Renal cortex interstitium (tissue), 11 donors: ENCODE measurements around the gene FN1. TPM values are rescaled to one million over a fixed set of nuclear protein-coding genes. Genes with fewer than 3 reads are reported as not detected.

Experiments
- DNase-seq, 11 donors: peaks; one replicate each; pipeline ENCODE4 v3.0.0-alpha.2; 2013; ENCODE audit warnings: low read depth in 9 of 11, low spot score in 4 of 11; ENCODE audit errors: extremely low read depth in 1 of 11
- polyA plus RNA-seq, 3 donors: library from polyadenylated mRNA; unstranded; fragments of 120-200 nt; gene quantifications; one replicate each; pipeline ENCODE4 v1.2.1, GENCODE V29; 2013; ENCODE audit not compliant: insufficient read length in 3 of 3

The FN1 gene
- polyA plus RNA-seq, 3 donors: 415 to 503 (median 495) TPM

GRCh38 chr2:215430528-215431187 lies 5.2 kb downstream of the FN1 start:
- DNase-seq: no peak

- DNase-seq: no peak
These were observed 6.4 kb downstream of the FN1 start for GRCh38 chr2:215429424-215429823.

DNA sequence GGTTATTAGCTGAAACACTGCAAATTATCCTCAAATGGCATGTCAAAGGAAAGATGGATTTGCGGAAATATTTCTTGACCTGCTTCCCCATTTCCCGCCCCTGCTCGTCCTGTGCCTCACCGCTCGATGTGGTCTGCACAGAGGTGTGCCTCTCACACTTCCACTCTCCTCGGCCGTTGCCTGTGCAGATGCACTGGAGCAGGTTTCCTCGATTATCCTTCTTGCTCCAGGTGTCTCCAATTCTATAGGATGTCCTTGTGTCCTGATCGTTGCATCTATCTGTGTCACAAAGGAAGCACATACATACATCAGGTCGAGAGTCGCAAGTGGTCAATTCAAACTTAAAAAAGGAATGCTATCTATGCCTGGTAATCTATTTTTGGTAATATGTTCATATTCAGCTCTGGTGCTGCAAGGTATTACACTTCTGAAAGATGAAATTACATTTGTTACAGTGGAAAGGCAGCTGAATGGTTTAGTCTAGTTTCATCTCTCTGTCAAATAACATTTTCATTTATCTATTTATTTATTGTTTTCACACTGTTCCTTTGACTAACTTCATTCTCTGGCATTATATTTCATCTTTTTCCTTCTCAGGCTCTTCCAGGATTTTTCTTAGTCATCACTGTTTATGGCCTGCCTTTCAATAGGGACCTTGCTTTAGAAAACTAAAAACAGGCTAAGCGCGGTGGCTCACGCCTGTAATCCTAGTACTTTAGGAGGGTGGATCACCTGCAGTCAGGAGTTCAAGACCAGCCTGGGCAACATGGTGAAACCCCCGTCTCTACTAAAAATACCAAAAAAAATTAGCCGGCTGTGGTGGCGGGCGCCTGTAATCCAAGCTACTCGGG lies 7.6 kb downstream of the FN1 start:
- DNase-seq: no peak

DNA sequence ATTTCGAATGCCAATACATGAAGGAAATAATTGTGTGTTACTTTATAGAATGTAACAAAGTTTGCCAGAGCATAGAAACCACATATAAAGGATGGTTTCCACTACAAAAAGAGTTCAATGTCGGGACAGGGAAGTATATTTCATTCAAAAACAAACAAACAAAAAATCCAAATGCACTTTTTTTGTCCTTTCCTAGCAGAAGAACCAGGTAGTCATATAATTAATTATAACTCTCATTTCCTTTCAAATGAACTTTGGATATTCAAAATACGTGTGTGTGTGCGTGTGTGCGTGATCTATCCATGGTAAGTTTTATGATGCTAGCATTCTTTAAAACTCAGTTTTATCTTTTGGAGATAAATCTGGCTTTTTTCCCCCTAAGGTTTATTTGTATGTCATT lies 8.3 kb downstream of the FN1 start:
- DNase-seq: no peak

DNA sequence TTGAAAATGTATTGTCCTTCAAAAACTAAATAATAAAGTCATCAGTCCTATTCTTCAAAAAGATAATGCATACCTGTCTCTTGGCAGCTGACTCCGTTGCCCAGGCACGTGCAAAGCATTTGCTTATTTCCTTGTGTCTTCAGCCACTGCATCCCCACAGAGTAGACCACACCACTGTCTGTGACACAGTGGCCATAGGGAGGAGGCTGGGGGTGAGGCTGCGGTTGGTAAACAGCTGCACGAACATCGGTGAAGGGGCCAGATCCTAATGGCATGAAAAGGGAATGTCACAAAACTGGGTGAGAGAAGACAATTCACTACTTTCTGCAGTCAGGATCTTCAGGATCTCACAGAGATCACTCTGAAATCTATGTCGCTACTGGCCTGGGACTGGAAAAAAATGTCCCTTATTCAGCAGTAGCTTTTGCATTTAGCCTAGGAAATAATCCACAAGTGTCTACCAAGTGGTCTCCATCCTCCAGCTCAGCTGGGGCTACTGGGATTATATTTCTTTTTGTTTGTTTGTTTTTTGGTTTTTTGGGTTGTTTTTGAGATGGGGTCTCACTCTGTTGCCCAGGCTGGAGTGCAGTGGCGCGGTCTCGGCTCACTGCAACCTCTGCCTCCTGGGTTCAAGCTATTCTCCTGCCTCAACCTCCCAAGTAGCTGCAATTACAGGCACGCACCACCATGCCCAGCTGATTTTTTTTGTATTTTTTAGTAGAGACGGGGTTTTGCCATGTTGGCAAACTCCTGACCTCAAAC lies 10.7 kb downstream of the FN1 start:
- no peak for DNase-seq

DNA sequence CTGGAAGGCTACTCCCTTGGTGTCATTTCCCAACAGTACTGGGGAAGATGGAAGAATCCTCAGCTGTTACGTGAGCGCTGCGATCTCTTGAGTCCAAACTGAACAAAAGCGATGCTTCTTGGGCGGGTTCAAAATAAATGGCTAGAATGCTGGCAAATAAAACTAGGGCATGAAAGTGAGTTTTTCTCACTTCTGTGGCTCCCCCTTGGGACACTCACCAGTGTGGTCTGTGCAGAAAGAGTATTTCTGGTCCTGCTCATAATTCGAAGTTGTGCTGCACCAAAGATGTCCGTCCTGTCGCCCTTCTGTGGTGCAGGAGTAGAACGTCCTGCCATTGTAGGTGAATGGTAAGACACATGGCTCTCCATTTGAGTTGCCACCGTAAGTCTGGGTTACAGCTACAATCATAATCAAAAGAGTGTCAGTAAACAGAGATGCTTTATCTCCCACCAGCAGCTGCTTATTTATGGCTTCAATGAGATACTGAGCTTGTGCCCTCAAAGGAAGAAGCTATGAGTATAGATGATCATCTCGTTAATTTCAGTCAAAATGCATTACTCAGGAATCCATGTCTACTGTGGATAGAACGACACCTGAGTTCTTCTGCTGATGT lies 11.8 kb downstream of the FN1 start:
- DNase-seq: no peak

DNA sequence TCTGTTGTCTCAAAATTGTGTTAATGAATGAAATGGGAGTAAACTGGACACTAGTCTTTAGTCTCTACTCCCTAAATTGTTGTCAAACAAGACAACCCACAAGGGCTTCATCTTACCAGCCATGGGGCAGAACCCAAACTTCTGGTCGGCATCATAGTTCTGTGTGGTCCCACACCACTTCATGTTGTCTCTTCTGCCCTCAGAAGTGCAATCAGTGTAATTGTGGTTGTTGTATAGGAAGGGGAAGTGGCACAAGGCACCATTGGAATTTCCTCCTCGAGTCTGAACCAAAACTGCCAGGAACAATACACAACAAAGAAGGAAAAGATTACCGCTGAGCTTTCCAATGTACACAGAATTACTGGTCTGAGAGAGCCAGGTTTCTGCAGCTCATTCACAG lies 12.6 kb downstream of the FN1 start:
- DNase-seq: no peak

- DNase-seq: no peak
These were observed 13.2 kb downstream of the FN1 start for GRCh38 chr2:215422676-215423075.

- no peak for DNase-seq
These were observed 13.9 kb downstream of the FN1 start for GRCh38 chr2:215421859-215422461.

GRCh38 chr2:215420471-215420935 lies 15.4 kb downstream of the FN1 start:
- DNase-seq: no peak

DNA sequence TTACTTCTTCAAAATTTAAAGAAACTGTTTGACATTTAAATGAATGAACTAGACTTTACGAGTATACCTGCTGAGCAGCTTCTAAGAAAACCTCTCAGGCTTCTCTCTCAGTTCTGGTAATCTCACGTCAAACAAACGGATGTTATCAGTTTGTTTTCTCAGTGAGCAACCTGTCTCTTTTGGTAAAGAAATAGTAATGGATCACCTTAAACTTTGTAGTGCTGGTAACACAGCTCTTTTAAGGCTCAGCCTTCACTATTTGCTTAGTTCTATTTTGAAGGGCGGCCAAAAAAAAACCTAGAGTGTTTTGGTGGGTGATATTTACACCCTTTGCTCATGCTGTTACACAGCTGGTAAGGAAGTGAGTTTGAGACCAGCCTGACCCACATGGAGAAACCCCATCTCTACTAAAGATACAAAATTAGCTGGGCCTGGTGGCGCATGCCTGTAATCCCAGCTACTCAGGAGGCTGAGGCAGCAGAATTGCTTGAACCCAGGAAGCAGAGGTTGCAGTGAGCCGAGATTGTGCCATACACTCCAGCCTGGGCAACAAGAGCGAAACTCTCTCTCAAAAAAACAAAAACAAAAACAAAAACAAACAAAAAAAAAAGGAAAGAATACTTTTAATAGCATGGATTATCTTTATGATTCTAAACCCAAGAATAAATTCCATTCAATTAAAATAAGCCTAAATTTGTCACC lies 15.9 kb downstream of the FN1 start:
- no peak for DNase-seq

GRCh38 chr2:215419113-215419512 lies 16.8 kb downstream of the FN1 start:
- no peak for DNase-seq

DNA sequence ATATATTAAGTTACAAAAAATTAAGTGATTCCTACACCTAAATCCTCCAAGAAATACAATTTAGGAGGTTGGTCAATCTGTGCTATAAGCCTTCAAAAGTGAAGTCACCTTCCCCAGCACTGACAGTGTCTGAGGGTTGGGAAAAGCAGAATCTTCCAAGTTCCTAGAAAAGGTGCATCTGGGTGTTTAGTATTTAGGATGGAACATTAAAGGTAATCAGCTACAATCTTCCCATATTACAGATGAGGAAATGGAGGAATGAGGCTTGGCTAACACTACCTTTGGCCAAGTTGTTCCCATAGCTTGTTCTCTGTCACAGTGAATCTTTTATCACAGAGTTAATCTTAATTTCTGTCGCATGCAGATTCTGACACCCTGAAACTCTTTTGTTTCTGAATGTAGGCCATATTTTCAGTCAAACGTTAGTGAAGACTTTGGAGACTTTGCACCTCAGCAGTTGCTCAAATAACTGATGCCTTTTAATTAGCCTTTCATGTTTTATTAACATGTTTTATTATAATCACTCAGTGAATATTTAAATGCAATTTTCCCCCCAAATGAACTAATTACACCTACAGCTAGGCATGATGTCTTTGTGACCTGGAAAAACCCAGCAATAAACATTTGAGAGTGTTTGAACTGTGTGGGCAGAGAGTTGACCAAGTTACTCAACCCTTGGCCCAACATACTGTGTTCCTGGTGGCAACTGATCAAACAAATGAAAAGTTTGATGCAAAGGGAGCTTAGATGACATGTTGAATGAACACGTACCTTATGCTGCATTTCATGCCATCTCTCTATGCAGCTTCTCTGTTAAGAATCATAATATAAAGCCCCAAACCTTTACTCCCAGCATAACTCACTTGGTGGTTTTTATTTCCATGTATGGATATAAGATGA lies 17.6 kb downstream of the FN1 start:
- DNase-seq: no peak

- DNase-seq: no peak
These were observed 18.4 kb downstream of the FN1 start for GRCh38 chr2:215417400-215417951.

DNA sequence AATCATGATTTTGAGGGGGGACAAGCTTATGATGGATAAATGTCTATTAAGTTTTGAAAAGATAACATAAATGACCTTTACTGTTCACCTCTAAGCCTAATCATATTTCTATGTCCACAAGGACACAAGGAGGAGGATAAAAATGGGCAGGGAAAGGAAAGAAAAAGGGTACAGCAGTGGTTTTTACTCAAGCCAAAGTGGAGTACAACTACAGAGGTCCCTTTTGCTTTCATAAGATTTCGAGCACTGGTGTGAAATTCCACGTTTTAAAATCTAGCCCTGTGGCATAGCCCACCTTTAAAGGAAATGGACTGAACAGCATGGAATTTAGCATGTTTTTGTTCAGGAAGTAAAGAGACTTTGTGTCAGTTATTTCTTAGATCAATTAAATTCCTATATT lies 19.2 kb downstream of the FN1 start:
- no peak for DNase-seq

DNA sequence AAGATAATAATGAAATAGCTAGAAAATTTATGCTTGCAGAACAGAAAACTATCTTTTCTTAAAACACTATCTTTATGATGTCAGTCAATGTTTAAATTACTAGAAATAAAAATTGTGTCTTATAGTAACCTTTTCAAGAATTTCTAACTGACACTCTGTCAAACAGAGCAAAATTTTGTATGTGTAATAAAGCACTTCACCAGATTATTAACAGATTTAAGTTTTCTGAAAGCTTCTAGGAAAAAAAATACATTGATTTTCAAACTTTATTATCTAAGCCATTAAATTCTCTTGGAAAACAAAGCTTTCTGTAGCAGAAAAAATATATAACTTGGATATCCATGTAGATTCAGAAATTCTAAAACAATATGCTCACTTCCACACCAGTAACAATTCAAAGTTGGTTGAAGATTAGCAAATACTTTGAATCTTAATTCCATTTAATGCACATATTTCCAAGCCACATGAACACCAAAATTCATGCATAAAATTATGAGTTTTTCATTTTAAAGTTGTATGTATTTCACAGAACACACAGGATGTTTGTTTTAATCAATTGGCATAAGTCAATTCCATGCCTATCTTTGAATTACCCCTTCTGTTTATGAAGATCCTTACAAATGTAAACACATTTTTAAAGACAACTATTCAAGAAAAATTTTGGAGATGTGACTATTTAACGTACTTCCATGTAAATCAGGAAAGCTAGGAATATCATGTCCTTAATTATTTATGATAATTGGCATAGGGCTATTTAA lies 19.9 kb downstream of the FN1 start:
- DNase-seq: no peak

GRCh38 chr2:215415218-215415617 lies 20.6 kb downstream of the FN1 start:
- no peak for DNase-seq
